ENCODE data around the gene SLC39A7. TPM values are rescaled to one million over a fixed set of nuclear protein-coding genes. Genes with fewer than 3 reads are reported as not detected.

SLC39A7 gene
- total and polyA plus RNA-seq, 2 of the 13 experiments (the other 11 are each of a cell fraction or from before 2014, with no cell fraction given) = 142 to 229 TPM

GRCh38 chr6:33208091-33208967 is 7.7 kb downstream of the SLC39A7 start, which contains the start of gene RING1 (continued):
- TF ChIP-seq ZNF333 (CRISPR knock-in tag; IDR thresholded peaks at IDR 0.05; ENCODE audit: borderline replicate concordance) = peak; percentile 91; the same call in 1 of the 2 replicates
- TF ChIP-seq ZNF263 (CRISPR knock-in tag; IDR thresholded peaks at IDR 0.05) = peak; percentile 60; the same call in 1 of the 2 replicates
- no peak for TF ChIP-seq RORA (CRISPR knock-in tag; IDR thresholded peaks at IDR 0.05)
- TF ChIP-seq ATF2 (CRISPR knock-in tag; IDR thresholded peaks at IDR 0.05) = peak; percentile 95
- TF ChIP-seq NR2F6 (IDR thresholded peaks at IDR 0.05) = no peak
- peak; percentile 54; the same call in 1 of the 2 replicates for TF ChIP-seq NR2F6 (CRISPR knock-in tag; IDR thresholded peaks at IDR 0.05)
- TF ChIP-seq DR1 (CRISPR knock-in tag; IDR thresholded peaks at IDR 0.05) = 0 out of 2 replicates have a peak, but pooled peaks have one; percentile 58
- TF ChIP-seq TBL1XR1 (IDR thresholded peaks at IDR 0.05; ENCODE audit: borderline replicate concordance, low read length, partially characterized antibody) = no peak
- TF ChIP-seq HNF4G (IDR thresholded peaks at IDR 0.05; ENCODE audit: borderline replicate concordance, low read depth, low read length) = no peak
- TF ChIP-seq HNF4G (CRISPR knock-in tag; IDR thresholded peaks at IDR 0.05; ENCODE audit: borderline replicate concordance, low read depth) = no peak
- TF ChIP-seq MEIS1 (CRISPR knock-in tag; IDR thresholded peaks at IDR 0.05; ENCODE audit: borderline replicate concordance) = no peak; the same call in 1 of the 2 replicates
- TF ChIP-seq ZNF619 (CRISPR knock-in tag; IDR thresholded peaks at IDR 0.05) = peak; percentile 87
- TF ChIP-seq ZNF724P (CRISPR knock-in tag; IDR thresholded peaks at IDR 0.05; ENCODE audit: borderline replicate concordance) = peak; percentile 56; the same call in 1 of the 2 replicates
- no peak for TF ChIP-seq NFATC3 (CRISPR knock-in tag; IDR thresholded peaks at IDR 0.05)
- TF ChIP-seq ETV5 (CRISPR knock-in tag; IDR thresholded peaks at IDR 0.05; ENCODE audit: borderline replicate concordance) = peak; percentile 85
- no peak for TF ChIP-seq ZC3H4 (CRISPR knock-in tag; IDR thresholded peaks at IDR 0.05; ENCODE audit: borderline replicate concordance)
- TF ChIP-seq GATA4 (IDR thresholded peaks at IDR 0.05; ENCODE audit: borderline replicate concordance, low read depth) = no peak
- peak; percentile 94 for TF ChIP-seq REL (CRISPR knock-in tag; conservative IDR thresholded peaks at IDR 0.05)
- TF ChIP-seq FOXK1 (CRISPR knock-in tag; IDR thresholded peaks at IDR 0.05; ENCODE audit: borderline replicate concordance, low read depth) = peak; percentile 66; the same call in 1 of the 2 replicates
- TF ChIP-seq DNMT3B (CRISPR knock-in tag; conservative IDR thresholded peaks at IDR 0.05) = no peak
- peak; percentile 93 for TF ChIP-seq SNAI1 (CRISPR knock-in tag; IDR thresholded peaks at IDR 0.05; ENCODE audit: borderline replicate concordance)
- peak; percentile 73; the same call in 1 of the 2 replicates for TF ChIP-seq RXRA (CRISPR knock-in tag; IDR thresholded peaks at IDR 0.05)
- TF ChIP-seq, protein P1, sequence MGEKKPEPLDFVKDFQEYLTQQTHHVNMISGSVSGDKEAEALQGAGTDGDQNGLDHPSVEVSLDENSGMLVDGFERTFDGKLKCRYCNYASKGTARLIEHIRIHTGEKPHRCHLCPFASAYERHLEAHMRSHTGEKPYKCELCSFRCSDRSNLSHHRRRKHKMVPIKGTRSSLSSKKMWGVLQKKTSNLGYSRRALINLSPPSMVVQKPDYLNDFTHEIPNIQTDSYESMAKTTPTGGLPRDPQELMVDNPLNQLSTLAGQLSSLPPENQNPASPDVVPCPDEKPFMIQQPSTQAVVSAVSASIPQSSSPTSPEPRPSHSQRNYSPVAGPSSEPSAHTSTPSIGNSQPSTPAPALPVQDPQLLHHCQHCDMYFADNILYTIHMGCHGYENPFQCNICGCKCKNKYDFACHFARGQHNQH (CRISPR knock-in tag; IDR thresholded peaks at IDR 0.05) = peak; percentile 79; the same call in 1 of the 2 replicates
- no peak for TF ChIP-seq POLR2AphosphoS2 (IDR thresholded peaks at IDR 0.05; ENCODE audit: low read depth, low read length)
- TF ChIP-seq SALL2 (CRISPR knock-in tag; IDR thresholded peaks at IDR 0.05) = peak; percentile 84; the same call in 1 of the 2 replicates
- TF ChIP-seq TEAD3 (CRISPR knock-in tag; optimal IDR thresholded peaks at IDR 0.05; ENCODE audit: borderline replicate concordance) = peak; percentile 69
- no peak for TF ChIP-seq KLF13 (CRISPR knock-in tag; IDR thresholded peaks at IDR 0.05)
